GM21825 (cell line): ENCODE results near the gene GNAQ.

Experiments
- ATAC-seq: cut with Tn5 transposase; IDR thresholded peaks from one replicate; pipeline ENCODE4 v1.9.1; 2021; ENCODE audit warnings: mild to moderate bottlenecking, moderate library complexity; ENCODE audit not compliant: unreplicated experiment

The GNAQ gene

DNA sequence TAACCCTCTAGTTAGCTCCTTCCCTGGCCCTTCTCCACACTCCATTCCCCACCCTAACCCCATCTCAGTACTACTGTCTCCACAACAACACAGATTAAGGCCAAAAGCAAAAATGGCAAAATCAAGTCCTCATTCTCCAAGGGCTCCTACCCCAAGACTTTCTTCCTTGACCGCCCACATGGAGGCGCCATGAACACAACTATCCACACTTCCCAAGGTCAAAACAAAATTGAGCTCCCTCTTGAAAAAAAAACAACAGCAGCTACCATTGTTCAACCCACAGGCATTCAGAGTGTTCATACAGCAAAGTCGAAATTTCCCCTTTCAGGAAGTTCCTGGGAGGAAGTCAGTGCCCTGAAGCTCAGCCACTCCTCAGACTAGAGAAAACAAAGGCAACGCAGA, 54.4 kb downstream of the GNAQ start:
- no peak for ATAC-seq

DNA sequence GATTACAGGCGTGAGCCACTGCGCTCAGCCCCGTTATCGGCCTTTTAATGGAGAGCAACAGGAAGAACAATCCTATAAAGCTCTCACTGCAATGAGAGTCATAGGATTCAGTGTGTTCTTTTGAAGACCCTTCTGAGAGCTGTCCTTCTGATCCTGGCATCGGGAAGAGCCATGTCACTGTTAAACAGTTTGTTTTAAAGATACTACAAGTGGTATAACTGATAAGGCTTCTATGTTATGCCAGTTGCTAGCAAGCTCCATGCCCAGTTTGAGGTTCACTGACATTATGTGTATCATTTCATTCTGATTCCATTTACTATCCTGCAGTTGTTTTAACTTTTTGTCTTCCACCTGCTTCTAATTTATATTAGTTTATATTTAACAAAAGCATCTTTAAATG, 55.8 kb downstream of the GNAQ start:
- no peak for ATAC-seq

DNA sequence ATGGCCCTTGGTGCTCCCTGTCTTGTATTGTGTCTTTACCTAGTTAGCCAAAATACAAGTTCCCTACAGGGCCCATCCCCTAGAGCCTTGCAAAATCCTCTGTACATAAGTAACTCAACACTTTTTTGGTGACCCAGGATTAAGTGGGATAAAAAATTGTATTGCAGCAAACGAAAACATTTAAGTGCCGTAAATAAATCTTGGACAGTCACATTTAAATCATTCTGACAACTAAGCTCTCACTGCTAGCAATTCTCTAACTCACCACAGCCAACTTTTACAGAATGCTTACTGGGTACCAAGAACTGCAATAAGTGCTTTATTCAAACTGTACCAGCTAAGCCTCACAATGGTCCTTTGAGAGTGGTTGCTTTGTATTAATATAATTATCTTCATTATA, 56.6 kb downstream of the GNAQ start:
- no peak for ATAC-seq

DNA sequence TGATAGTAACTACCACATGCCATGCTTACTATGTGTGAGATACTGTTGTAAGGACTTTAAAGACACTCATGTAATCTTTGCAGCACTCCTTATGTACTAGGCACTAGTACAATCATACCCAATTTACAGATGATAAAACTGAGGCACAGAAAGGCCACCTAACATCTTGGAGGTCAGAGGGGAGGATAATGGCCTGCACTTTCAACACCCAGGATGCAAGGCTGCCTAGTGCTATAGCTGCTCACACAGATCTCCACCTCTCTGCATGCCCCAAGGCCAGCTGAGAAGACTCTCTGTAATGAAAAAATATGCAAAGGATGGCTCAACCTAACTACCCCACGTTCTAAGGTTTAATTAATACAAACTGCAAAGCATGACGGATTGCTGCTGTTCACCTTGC, 57.2 kb downstream of the GNAQ start:
- no peak for ATAC-seq

DNA sequence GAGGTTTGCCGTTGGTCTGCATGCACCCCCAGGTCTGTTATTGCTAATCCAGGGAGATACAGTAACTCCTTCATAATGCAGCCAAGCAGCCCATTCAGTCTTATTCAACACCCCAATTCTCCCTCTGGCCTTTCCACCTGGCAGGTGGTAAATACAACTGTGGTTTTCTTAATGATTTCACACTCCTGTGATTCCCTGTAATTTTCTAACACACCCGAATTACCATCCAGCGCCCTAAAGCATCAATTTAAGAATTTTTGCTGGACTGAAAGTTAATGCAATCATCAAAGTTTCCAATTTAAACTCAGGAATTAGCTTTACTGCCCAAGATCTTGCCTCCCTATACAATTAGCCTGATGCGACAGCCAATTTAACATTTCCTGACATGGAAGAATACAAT, 62.5 kb downstream of the GNAQ start:
- ATAC-seq = no peak

DNA sequence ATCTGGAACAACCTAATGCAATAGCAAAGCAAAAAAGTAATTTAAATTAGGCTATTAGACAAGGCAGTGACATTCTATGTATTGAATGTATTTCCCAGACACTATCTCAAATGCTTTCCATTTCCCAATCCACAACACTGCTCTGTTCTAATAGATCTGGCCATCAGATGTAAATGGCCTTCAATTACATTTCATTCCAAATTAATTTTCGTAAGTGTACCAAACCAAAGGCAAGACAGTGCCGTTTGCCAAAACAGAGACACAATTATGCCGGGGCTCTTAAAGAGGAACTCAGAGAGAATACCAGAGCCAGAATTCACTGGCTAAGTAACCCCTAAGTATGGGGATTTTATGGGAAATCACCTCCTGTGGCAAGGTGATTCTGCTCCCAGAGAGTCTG, 63.1 kb downstream of the GNAQ start:
- no peak for ATAC-seq

DNA sequence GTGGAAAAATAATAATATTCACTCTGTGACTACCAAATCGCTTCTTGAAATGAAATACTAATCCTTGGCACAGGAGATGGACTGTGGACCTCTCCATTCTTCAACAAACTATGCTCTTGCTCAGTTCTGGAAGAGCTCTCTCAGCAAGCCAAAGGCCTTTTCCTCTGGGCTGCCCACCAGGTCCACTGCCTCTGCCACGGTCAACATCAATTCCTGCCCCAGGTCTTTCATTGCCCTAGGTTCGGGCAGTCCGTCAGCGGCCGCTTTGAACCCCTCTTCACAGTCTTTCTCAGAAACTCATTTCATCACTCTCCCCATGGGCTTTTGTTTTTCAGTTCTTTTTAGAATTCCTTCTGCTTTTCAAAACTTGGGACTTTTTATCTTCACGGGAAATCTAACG, 64.9 kb downstream of the GNAQ start:
- no peak for ATAC-seq

DNA sequence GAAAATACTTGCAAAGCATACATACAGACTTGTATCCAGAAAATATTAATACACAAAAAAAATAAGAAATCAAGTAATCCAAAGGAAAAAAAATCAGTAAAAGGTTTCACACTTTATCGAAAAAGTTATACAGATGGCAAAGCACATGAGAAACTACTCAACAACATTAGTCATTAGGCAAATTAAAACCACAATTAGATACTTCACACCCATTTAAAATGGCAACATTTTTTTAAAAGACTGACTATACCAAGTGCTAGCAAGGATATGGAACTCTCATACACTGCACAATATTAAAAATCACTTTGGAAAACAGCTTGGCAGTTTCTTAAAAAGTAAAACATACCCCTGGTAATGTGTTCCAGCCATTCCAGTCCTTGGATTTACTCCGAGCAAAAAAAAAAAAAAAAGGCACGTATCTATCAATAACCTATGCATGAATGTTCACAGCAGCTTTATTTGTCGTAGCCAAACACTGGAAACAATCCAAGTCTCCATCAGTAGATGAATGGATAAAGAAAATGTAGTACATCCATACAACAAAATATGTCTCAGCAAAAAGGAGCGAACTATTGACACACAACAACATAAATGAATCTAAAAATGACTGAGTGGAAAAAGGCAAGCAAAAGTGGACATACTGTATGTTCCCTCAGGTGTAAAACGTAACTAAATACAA, 66.0 kb downstream of the GNAQ start:
- ATAC-seq = no peak

DNA sequence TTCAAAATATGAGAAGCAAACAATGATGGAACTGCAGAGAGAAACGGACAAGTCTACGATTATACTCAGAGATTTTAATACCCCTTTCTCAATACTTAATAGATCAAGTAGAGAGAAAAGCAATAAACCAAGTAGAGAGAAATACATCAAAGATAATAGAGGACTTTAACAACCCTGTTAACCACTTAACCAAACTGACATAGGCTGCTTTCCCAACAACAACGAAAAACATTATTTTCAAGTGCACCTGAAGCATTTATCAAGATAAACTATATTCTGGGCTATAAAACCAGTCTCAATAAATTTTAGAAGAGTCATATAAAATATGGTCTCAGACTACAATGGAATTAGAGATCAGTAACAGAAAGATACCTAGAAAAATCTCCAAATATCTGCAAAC, 67.4 kb downstream of the GNAQ start:
- no peak for ATAC-seq

DNA sequence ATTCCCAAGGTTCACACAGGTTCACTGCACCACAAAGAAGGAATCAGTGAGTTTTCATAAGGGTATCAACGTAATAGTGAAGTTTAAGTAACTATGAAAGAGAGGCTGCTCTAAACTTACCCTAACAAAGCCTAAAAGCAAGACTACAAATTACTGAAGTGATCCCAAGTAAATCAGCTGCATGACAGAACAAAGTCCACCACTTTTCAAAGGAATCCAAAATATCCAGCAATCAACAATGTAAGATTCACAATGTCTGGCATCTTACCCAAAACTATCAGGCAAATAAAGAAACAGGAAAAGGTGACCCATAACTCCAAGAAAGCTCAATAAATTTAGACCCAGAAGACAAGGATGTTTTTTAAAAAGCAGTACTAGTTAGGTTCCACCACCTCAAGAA, 70.1 kb downstream of the GNAQ start:
- no peak for ATAC-seq

DNA sequence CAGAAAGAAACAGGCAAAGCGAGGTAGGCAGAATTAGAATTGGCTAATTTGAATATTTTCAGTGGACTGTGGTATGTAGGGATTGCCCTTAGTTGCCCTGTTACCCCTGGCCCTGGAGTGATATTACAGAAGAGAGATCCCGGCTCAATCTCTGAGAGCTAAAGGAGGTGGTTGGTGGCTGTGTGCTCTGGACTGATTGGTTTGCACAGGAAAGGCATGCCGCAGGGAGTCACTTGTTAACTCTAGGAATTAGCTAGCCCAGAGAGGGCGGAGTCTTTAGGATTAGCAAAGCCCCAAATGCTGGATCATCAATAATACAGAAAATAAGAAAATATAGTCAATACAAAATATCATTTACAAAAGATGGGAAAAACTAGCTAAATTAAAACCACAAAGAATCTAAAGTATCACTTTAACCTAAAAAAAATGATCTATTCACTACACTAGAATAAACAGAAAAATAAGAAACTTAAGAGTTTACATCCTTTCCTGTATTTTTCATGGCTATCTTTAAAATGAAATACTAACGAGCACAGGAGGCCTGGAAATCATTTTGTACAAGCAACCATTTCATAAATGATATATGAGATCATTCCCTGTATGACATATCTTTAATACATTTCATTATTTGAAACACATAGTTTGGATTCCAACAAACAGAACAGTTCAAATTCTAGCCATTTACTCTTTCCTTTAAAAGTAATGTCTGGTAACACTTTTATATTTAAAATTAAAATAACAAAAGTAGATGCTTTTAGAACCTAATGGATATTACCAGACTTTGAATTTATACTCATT, 71.1 kb downstream of the GNAQ start:
- ATAC-seq = no peak

DNA sequence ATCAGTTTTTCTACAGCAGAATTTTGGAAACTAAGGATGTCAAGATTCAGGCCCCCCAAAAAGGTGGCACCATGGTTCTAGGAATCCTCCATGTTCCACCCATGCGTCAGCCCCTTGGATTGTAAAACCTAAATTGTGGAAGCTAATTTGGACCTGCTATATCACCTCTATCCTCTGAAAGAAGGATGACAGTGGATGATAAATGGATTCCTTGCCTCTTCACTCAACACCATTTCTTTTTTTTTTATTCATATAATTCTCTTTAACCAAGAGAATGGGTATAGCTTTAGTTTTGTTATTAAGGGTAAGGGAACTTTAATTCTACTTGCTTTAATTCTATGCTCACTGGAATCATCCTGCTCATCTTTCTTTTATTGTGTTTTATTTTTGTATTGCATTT, 71.8 kb downstream of the GNAQ start:
- ATAC-seq = no peak

DNA sequence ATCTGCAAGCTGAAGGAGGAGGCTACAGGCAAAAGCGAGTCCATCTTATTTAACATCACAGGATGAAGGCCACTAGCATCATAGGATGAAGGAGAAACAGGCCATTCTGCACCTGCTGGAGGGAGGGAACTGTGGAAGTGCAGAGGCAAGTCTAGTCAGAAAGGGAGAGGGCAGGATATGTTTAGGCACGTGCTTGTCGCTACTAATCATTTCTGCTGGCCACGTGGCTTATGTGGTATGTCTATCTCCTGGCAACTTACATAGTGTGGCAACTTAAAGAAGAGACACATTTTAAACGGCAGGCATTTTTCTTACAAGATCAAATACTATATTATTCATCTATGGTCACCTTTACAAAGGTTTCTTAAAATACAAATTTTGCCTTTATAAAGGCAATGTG, 74.0 kb downstream of the GNAQ start:
- no peak for ATAC-seq

DNA sequence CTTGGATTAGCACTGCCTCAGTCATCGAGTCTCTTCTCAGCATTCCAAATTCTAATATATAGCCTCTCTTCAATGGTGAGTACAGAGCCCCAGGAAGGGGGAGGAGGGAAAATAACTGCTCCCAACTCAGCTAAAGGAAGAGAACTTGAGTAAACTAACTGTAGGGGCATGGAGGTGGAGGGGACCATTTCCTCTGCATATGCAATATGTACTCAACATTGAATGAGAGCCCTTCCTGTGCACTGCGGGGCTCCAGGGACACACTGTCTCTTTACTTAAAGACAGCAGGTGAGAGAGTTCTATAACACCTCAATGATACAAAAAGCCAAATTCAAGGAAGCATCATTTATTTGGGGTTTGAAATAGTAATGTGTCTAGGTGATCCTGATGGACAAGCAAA, 75.1 kb downstream of the GNAQ start:
- ATAC-seq = no peak

DNA sequence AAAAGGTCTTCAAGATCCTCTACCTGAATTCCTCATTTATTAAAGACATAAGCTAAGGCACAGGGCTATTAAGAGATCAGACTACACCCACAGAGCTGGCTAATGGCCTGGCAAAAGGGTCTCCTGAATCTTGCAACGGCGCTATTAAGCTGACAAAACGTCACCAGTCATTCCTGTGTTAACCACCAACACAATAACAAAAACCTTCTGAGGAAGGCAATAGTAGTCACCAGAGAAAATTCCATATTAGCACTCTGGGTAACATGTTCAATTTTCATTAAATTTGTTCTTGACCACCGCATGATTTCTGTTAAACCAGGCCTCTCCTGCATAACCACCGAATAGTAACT, 77.0 kb downstream of the GNAQ start:
- no peak for ATAC-seq

DNA sequence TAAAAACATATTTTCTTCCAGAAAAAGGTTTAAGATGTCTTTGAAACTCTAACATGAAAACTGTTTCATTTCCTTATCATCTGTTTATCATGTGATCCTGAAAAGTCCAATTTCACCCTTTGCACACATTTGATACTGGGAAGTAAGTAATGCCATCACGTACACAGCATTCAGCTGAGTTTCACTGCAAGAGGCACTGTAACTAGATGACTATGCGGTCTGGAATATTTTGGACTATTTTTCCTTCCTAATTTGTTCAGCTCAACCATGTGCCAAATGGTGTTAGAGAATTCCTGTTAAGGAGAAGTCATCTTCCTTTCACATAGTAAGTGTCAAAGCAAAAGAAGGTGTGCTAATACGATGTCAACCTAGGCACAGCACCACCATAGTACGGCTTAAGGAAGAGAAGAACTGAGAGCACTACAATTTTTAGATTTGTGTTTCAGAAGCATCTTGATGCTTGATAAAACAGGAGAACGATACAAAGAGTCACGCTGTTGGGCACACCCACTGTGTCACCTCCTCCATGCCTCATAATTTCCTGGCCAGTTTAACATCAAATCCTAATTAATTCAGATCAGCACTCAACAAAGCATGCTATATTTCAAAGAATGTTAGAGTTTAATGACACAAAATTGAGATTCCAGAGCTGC, 77.5 kb downstream of the GNAQ start:
- no peak for ATAC-seq

DNA sequence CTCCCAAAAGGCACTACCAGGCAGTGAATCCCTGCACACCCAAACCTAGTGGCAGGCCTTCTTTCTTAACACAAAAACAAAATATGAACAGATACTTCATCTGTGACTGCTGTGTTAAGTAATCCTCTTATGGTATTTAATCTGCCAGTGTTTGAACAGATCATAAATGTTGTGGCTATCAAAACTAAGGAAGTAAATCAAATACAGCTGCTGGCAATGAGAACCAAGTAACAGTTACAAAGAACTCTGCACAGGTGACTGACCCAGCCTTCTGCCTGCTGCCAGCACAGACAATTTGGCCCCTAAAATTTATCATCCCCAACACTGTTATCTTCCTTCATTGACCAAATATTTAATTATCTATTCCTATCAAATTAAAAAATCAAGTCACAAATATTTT, 78.0 kb downstream of the GNAQ start:
- no peak for ATAC-seq

DNA sequence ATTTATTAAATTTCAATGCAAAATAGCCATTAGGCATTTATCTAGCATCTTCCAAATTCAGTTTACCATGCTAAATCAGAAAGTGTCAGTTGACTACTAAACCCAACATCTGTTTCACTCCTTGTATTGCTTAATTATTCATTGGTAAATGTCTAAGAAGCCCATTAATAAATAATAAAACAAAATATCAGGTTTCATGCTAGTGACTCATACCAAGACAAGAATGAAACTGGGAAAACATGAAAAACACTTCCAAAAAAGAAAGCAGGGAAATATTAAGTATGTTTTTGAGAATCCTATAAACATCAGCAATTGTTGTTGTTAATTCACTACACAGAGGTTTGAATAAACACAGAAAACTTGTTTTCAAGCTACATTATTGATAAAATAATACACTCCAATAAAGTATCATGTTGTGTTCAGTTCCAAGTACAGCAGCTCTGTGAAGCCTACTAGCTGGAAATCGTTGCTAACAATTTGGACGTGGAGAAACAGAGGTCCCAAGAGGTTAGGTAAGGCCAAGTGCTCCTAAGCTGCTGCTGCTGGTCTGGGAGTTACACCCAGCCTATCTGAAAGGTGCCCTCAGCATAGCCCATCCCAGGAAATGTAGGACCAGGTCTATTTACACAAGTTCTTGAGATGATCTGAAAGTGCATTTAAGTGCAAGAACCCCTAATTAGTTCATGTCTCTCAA, 78.8 kb downstream of the GNAQ start:
- no peak for ATAC-seq

DNA sequence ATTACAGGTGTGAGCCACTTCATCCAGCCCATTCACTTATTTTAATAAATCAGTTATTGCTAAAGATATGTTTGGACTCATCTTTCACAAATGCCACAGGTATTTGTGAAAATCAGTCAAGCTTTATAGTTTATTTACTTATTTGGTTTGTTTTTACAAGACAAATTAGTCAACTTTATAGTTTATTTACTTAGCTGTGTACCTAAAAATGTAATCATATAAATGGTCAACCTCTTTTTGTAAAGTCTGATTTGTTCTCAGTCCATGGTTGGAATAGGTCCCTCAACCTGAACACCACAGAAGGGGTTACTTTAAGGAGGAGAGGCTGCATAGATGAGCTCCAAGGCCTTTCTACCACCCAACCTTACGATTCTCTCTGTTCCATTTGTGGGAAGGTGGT, 80.2 kb downstream of the GNAQ start:
- no peak for ATAC-seq

DNA sequence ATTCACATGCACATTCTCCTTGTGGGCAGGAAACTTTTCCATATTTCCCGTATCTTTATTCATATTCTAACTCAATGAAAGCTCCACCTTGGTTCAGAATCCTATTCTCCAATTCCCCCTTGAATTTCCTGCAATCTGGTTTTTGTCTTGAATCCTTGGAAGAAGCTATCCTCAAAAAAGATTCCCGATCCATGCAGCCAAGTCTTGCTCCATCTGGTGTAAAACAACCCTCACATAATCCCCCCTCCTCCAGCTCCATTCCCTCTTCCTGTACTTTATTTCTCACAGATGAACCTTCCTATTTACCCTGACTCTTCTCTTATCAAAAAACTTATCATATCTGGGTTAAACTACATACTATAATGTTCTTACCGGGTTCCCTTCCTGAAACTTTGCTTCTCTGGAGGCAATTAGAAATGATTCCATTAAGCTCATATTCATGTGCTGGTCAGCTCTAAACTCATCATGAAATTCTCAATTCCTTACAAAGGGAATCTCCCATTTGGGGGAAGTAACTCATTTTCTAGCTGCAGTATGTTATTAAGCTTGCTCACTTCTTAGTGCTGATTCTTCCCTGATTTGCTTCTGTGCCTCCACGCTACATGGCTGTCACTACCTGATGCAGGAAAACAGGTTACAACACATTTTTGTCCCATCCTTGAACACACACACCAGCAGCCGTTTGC, 81.7 kb downstream of the GNAQ start:
- no peak for ATAC-seq

DNA sequence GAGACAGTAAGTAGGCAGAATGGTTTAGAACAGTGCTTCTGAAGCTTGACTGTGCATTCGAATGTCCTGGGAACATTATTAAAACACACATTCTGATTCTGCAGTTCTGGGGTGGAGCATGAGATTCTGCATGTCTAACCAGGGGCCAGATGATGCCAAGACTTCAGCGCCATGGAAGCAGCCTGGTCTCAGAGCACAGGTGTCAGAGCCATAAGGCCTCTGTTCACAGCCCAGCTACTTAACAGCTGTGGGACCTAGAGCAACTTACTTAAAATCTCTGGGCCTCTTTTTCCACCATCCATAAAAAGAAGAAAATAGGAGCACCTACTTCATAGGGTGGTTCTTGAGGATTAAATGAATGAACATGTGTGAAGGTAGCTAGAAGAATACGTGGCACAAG, 84.0 kb downstream of the GNAQ start:
- no peak for ATAC-seq
